ENCODE data around the gene PRG2. TPM values are rescaled to one million over a fixed set of nuclear protein-coding genes. Genes with fewer than 3 reads are reported as not detected.

The PRG2 gene
- total and polyA plus RNA-seq, 10 donors, result 1.4 to 10.5 (median 3.7) TPM; not detected in 1

- Histone ChIP-seq H3K9me3 (no peaks in the 10 kb centered on the region), H3K36me3 (peaks cover 5 to 100% (median 63%) of the 10 kb centered on the region in 6 donors)
- intact Hi-C loops (cut with DNase I; ENCODE audit: low total_unique reads), result no loop called here
Observed at GRCh38 chr11:57418131-57418530, 27.7 kb upstream of the PRG2 start.

DNA sequence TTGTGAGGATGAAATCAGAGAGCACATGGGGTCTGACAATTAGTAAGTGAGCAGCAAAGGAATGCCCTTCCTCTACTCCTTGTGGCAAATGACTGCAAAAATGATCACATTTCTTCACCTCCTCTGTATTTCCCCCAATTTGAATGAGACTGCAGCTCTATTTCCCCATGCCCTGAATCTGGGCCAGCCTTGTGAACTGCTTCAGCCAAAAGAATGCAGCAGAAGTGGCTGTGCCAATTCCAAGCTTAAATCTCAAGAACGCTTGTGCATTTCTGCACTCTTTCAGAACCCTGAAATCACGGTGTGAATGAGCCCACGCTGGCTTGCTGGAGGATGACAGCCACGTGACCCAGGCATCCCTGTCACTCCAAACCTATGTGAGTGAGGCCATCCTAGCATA, 26.6 kb upstream of the PRG2 start:
- TF ChIP-seq, protein P1, sequence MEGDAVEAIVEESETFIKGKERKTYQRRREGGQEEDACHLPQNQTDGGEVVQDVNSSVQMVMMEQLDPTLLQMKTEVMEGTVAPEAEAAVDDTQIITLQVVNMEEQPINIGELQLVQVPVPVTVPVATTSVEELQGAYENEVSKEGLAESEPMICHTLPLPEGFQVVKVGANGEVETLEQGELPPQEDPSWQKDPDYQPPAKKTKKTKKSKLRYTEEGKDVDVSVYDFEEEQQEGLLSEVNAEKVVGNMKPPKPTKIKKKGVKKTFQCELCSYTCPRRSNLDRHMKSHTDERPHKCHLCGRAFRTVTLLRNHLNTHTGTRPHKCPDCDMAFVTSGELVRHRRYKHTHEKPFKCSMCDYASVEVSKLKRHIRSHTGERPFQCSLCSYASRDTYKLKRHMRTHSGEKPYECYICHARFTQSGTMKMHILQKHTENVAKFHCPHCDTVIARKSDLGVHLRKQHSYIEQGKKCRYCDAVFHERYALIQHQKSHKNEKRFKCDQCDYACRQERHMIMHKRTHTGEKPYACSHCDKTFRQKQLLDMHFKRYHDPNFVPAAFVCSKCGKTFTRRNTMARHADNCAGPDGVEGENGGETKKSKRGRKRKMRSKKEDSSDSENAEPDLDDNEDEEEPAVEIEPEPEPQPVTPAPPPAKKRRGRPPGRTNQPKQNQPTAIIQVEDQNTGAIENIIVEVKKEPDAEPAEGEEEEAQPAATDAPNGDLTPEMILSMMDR (IDR thresholded peaks at IDR 0.05 in 8 of 11, conservative IDR thresholded peaks at IDR 0.05 in 3 of 11), result no peak
- TF ChIP-seq POLR2A (IDR thresholded peaks at IDR 0.05), result no peak
- TF ChIP-seq POLR2AphosphoS5 (IDR thresholded peaks at IDR 0.05), result no peak
- intact Hi-C loops (cut with DNase I; ENCODE audit: low total_unique reads), result no loop called here
- no peak overlapping the region for H3K27ac ChIP-seq

More at GRCh38 chr11:57418131-57418530, 27.7 kb upstream of the PRG2 start:
- no peak for DNase-seq
- Histone ChIP-seq H3K27ac (no peak overlapping the region), H3K4me1 (peaks cover 0 to 26% (median under 1%) of the 10 kb centered on the region in 6 donors), H3K4me3 (no peak overlapping the region), H3K27me3 (replicated peaks in 1 of 7) (no peaks in the 10 kb centered on the region)
- no peak for TF ChIP-seq POLR2AphosphoS5 (IDR thresholded peaks at IDR 0.05)
- TF ChIP-seq, protein P1 (IDR thresholded peaks at IDR 0.05 in 8 of 11, conservative IDR thresholded peaks at IDR 0.05 in 3 of 11), result no peak
- no peak for TF ChIP-seq POLR2A (IDR thresholded peaks at IDR 0.05)

DNA sequence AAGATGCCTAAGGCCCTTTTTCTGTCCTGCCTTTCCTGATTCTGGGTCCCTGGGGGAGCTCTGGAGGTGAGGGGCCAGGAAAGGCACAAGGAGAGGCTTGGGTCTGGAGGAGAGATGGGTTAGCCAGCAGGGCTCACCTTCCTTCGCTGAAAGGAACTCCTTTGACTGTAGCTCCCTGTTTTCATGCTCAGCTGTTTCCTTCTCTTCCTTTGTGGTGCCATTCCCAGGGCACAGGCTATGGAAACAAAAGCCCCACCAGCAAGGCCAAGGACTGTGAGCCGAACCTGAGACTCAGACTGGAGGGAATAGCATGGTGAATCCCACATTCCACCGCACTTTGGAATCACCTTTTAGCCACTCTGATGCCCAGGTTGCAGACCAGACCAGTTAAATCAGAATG, 26.0 kb upstream of the PRG2 start:
- Histone ChIP-seq H3K27ac (no peak overlapping the region), H3K9me3 (no peaks in the 10 kb centered on the region), H3K36me3 (peaks cover 5 to 100% (median 73%) of the 10 kb centered on the region in 6 donors), H3K4me3 (no peak overlapping the region), H3K27me3 (replicated peaks in 1 of 7) (no peaks in the 10 kb centered on the region), H3K4me1 (peaks cover 0 to 15% (median 2%) of the 10 kb centered on the region in 6 donors)
- intact Hi-C loops (cut with DNase I; ENCODE audit: low total_unique reads), result no loop called here
- no peak for DNase-seq
- TF ChIP-seq POLR2AphosphoS5 (IDR thresholded peaks at IDR 0.05), result no peak
- WGBS, 5 donors, result 79 to 88% (median 81%) methylated on average over 3 of the region's 3 CpGs

More for the DNA sequence above, 26.6 kb upstream of the PRG2 start:
- H3K4me1 ChIP-seq, result peaks cover 0 to 20% (median 2%) of the 10 kb centered on the region in 6 donors
- H3K36me3 ChIP-seq, result peaks cover 5 to 100% (median 71%) of the 10 kb centered on the region in 6 donors
- WGBS, 5 donors, result 68 to 87% (median 84%) methylated on average over 4 of the region's 4 CpGs
- H3K27me3 ChIP-seq (replicated peaks in 1 of 7), result no peaks in the 10 kb centered on the region
- H3K9me3 ChIP-seq, result no peaks in the 10 kb centered on the region
- DNase-seq, result no peak
- H3K4me3 ChIP-seq, result no peak overlapping the region

- TF ChIP-seq POLR2AphosphoS5 (IDR thresholded peaks at IDR 0.05) (no peak), POLR2A (IDR thresholded peaks at IDR 0.05) (no peak)
- DNase-seq, result no peak
- WGBS, 5 donors, result 93 to 98% (median 98%) methylated on average over 11 of the region's 11 CpGs
- Histone ChIP-seq H3K36me3 (peaks cover 5 to 100% (median 80%) of the 10 kb centered on the region in 6 donors), H3K9me3 (no peaks in the 10 kb centered on the region), H3K27ac (no peak overlapping the region), H3K4me3 (no peak overlapping the region), H3K4me1 (peaks cover 0 to 15% (median 2%) of the 10 kb centered on the region in 6 donors), H3K27me3 (replicated peaks in 1 of 7) (no peaks in the 10 kb centered on the region)
- intact Hi-C loops (cut with DNase I; ENCODE audit: low total_unique reads), result no loop called here
Observed at GRCh38 chr11:57414612-57415212, 24.3 kb upstream of the PRG2 start.

DNA sequence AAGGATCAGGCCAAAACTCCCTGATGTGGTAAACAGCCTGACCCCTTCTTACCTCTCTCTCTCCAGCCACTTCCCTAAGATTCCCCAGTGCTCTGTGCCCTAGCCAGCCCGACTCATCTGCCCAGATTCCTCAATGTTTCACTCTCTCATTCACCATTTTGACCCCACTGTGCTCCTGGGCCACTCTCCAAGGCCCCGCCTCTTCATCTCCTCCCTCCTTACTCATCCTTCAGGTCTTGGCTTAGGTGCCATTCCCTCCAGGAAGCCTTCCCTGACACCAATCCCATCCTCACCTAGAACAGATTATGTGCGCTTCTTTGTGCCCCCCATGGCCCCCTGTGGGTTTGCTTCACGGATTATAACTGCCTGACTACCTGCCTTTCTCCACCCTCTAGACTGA, 23.2 kb upstream of the PRG2 start:
- DNase-seq, result no peak
- TF ChIP-seq POLR2AphosphoS5 (IDR thresholded peaks at IDR 0.05) (no peak), POLR2A (IDR thresholded peaks at IDR 0.05) (no peak)
- TF ChIP-seq, protein P1 (IDR thresholded peaks at IDR 0.05 in 8 of 11, conservative IDR thresholded peaks at IDR 0.05 in 3 of 11), result no peak
- peaks cover 7 to 100% (median 87%) of the 10 kb centered on the region in 6 donors for H3K36me3 ChIP-seq
- H3K4me1 ChIP-seq, result peaks cover 0 to 15% (median 2%) of the 10 kb centered on the region in 6 donors
- 90 to 96% (median 94%) methylated on average over 4 of the region's 4 CpGs for WGBS, 5 donors
- H3K4me3 ChIP-seq, result no peak overlapping the region
- intact Hi-C loops (cut with DNase I; ENCODE audit: low total_unique reads), result no loop called here
- no peaks in the 10 kb centered on the region for H3K9me3 ChIP-seq
- H3K27me3 ChIP-seq (replicated peaks in 1 of 7), result no peaks in the 10 kb centered on the region
- peak overlapping the region in 1 of 8 donors; percentile 40 for H3K27ac ChIP-seq

Measured in spleen (tissue), 11 donors.